HG02588 (cell line): ENCODE measurements around the gene PATE4.

ENCODE experiments used
- ATAC-seq: cut with Tn5 transposase; IDR thresholded peaks from one replicate; pipeline ENCODE4 v1.9.1; 2021; ENCODE audit warnings: mild to moderate bottlenecking, moderate library complexity; ENCODE audit not compliant: unreplicated experiment

The PATE4 gene

GRCh38 chr11:125887373-125888324 is 54.5 kb downstream of the PATE4 start, which contains the start of gene HYLS1:
Gene HYLS1 (plus strand): TSS chr11:125887668. CDS start chr11:125899369, 11,701 bp downstream.
- peak; percentile 88 for ATAC-seq
